CD4-positive, alpha-beta T cell treated with Interleukin-17A for 1 hour (primary cell): Measurements from ENCODE around the gene CD24.

ENCODE experiments used
- DNase-seq: peaks from one replicate; pipeline ENCODE4 v3.0.0-alpha.2; 2020

The CD24 gene

DNA sequence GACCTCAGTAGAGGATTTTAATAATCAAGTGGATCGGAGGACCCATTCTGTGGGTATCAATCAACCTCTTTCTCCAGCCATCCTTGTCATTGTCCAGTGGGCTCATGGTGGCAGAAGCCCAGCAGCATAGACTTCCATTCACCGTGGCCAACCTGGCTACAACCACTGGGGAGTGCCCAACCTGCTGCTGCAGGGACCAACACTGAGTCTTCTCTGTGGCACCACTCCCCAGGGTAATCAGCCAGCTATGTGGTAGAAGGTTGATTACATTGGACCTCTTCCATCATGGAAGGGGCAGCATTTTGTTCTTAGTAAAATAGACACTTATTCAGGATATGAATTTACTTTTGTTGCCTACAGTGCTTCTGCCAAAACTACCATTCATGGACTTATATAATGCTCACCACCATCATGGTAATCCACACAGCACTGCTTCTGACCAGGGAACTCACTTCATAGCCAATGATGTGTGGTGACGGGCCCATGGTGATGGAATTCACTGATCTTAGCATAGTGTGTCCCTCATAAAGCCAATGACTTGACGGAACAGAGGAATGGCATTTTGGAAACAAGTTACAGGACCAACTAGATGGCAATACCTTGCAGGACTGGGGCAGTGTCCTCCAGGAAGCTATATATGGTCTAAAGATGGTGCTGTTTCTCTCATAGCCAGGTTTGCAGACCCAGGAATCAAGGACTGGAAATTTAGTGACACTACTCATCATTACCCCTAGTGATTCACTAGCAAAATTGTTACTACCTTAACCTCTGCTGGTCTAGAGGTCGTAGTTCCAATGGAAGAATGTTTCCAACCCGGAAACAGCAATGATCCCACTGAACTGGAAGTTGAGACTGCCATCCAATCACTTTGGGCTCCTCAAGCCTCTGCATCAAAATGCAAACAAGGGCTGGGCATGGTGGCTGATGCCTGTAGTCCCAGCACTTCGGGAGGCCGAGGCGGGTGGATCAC lies 7.6 kb downstream of the CD24 start:
- DNase-seq: no peak

- DNase-seq: no peak
Measured at GRCh38 chr6:106966229-106966628, 8.3 kb downstream of the CD24 start.

DNA sequence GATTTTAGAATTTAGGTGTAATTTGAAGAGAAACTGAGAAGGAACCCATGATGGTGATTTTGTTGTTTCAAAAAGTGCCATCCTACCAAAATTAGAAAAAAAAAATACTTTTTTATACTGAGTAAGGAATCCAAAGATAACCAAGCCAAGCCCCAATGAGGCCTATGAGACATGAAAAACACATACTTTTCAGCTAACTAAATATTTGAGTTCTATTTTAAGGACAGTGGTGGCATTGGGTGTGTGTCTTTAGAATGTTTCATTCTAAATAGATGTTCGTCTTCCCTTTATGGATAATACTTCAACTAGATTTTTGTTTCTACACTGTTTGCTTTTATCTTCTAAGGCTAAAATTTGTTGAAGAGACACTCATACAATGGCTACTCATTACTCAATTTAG lies 9.6 kb downstream of the CD24 start:
- no peak for DNase-seq

- DNase-seq: no peak
Measured at GRCh38 chr6:106964099-106964498, 10.4 kb downstream of the CD24 start.

- no peak for DNase-seq
Measured at GRCh38 chr6:106963544-106963943, 11.0 kb downstream of the CD24 start.

- no peak for DNase-seq
Measured at GRCh38 chr6:106961801-106962200, 12.7 kb downstream of the CD24 start.

- DNase-seq: no peak
Measured at GRCh38 chr6:106961136-106961535, 13.4 kb downstream of the CD24 start.

DNA sequence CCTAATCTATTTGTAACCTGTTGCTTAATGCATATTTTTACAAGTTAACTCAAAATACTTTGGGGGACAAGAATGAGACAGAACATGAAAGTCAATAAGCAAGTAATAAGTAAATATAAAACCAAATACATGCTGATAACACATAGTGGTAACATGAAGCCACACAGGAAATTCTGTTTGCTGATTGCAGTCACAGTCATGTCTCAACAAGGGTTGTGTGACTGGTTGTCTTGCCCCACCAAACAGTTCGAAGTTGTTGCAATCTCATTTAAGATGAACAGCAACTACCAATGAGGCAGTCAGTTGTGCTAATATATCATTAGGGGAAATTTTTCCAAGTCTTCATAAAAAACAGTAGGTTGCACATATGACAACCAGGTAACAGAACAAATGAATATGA lies 14.5 kb downstream of the CD24 start:
- DNase-seq: no peak

DNA sequence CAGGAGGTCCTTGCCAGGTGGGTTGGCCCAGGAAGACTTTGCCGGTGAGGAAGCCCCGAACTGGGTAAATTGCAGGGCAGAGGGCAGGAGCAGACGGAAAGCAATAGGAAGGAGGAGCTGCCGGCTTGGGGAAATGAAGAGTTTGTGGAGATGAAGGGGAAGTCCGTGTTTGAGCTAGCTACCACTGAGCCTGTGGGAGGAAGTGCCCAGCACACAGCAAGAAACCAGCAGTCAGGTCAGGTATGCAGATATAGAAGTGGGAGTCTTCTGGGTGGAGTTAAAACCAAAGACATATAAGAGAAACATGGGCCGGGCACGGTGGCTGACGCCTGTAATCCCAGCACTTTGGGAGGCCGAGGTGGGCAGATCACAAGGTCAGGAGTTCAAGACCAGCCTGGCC lies 34.7 kb downstream of the CD24 start:
- DNase-seq: no peak

- DNase-seq: no peak
Measured at GRCh38 chr6:106939208-106939607, 35.3 kb downstream of the CD24 start.

DNA sequence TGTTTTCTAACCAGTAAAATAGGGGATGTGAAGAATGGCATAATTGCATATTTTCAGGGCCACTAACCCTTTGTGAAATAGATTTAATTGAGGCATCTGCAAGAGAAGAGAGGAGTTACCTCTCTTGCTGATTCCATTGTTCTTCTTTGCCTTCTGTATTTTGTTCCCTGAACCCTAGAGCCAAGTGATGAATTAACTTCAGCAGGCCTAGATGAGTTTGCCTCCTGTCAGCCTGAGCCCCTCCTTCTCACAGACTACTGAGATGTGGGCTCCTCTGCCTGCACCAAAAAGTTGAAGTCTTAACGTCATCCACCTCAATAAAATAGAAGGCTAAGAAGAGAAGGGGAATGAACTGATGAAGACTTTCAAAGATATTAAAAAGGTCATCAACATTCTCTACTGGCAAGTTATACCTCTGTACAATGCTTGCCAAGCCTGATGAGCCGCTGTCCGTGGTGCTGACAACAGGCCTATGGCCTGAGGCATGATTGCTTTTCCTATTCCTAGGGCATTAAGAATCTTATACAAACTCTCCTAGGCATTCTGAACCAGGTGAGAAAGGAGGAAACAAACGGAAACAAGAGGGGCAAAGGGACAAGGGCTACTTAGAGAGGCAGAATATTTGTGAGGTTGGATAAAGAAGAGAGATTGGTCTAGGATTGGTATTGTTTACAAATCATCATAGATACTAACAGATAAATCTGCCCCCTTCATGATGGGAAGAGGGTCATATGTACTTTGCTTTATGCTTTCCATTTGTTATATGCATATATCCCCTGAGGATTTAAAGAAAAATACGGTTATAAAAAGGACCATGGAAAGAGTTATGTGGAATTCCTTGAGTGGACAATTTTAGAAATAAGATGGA lies 46.8 kb downstream of the CD24 start:
- DNase-seq: no peak

DNA sequence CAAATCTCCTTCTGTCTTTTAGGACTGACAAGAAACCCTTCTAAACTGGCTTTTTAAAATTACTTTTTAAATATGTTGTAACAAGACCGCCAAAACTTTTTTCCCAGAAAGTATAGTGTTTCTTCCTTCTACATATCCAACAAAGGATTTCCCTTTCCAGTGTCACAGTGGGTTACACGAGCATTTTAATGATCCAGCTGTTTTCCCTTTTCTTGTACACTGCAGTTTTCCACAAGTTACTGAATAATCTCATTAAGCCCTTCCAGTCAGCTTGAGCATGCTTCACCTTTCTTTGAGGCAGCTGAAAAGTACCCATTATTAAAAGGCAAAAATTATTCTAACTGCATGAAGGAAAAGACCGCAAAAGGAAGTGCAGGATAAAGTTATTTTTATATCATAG lies 48.6 kb downstream of the CD24 start:
- no peak for DNase-seq

- no peak for DNase-seq
Measured at GRCh38 chr6:106924694-106925523, 49.6 kb downstream of the CD24 start.

DNA sequence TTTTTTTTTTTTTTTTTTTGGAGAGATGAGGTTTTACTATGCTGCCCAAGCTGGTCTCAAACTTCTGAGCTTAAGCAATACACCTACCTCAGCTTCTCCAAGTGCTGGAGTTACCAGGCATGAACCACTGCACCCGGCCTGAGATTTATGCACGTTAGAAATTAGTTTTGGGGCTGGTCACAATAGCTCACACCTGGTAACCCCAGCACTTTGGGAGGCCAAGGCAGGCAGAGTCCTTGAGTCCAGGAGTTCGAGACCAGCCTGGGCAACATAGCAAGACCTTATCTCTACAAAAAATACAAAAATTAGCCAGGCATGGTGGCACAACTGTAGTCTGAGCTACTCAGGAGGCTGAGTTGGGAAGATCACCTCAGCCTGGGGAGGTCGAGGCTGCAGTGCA lies 51.9 kb downstream of the CD24 start:
- no peak for DNase-seq
